HL-60 (cell line): ENCODE results near the gene NRXN3.

Source experiments
- DNase-seq, 2 experiments: peaks; one replicate each; pipeline ENCODE4 v3.0.0-alpha.2; 2010 to 2020; ENCODE audit warnings: low read depth in 1 of 2, low spot score in 1 of 2
- H3K27ac ChIP-seq: fragments of 250-450 bp; sonication (Bioruptor Pico); replicated peaks from 2 replicates; pipeline ENCODE4 v1.5.1; 2020; ENCODE audit warnings: mild to moderate bottlenecking, moderate library complexity
- H3K27me3 ChIP-seq: fragments of 250-450 bp; sonication (Bioruptor Pico); 2 replicates; pipeline ENCODE4 v1.5.1; 2021; ENCODE audit warnings: mild to moderate bottlenecking, moderate library complexity; ENCODE audit not compliant: insufficient read depth, poor library complexity, severe bottlenecking
- H3K4me3 ChIP-seq: replicated peaks from 2 replicates; pipeline ENCODE4 v1.5.1; 2011; ENCODE audit warnings: mild to moderate bottlenecking, control low read depth, low read length; ENCODE audit not compliant: insufficient read depth
- GABPA ChIP-seq: IDR thresholded peaks from 2 replicates; pipeline ENCODE4 v1.6.1; 2012; ENCODE audit warnings: low read depth
- POLR2AphosphoS5 ChIP-seq: IDR thresholded peaks from 2 replicates; pipeline ENCODE4 v1.6.1; 2012; ENCODE audit warnings: low read depth
- SPI1 ChIP-seq: IDR thresholded peaks from 2 replicates; pipeline ENCODE4 v1.6.1; 2012; ENCODE audit warnings: low read depth, mild to moderate bottlenecking, borderline replicate concordance
- TF ChIP-seq, protein P1 (sequence below): IDR thresholded peaks from 2 replicates; pipeline ENCODE4 v1.6.1; 2012; ENCODE audit warnings: low read depth; ENCODE audit not compliant: insufficient replicate concordance
- TF ChIP-seq, protein P2 (sequence below): IDR thresholded peaks from one replicate; pipeline ENCODE4 v1.5.1; 2011; ENCODE audit warnings: low read length, control low read depth, inconsistent platforms; ENCODE audit not compliant: insufficient read depth

The NRXN3 gene

GRCh38 chr14:79044894-79045624, 874.9 kb downstream of the NRXN3 start:
- no peak overlapping the region for H3K27ac ChIP-seq
- DNase-seq: no peak
- TF ChIP-seq, protein P1, sequence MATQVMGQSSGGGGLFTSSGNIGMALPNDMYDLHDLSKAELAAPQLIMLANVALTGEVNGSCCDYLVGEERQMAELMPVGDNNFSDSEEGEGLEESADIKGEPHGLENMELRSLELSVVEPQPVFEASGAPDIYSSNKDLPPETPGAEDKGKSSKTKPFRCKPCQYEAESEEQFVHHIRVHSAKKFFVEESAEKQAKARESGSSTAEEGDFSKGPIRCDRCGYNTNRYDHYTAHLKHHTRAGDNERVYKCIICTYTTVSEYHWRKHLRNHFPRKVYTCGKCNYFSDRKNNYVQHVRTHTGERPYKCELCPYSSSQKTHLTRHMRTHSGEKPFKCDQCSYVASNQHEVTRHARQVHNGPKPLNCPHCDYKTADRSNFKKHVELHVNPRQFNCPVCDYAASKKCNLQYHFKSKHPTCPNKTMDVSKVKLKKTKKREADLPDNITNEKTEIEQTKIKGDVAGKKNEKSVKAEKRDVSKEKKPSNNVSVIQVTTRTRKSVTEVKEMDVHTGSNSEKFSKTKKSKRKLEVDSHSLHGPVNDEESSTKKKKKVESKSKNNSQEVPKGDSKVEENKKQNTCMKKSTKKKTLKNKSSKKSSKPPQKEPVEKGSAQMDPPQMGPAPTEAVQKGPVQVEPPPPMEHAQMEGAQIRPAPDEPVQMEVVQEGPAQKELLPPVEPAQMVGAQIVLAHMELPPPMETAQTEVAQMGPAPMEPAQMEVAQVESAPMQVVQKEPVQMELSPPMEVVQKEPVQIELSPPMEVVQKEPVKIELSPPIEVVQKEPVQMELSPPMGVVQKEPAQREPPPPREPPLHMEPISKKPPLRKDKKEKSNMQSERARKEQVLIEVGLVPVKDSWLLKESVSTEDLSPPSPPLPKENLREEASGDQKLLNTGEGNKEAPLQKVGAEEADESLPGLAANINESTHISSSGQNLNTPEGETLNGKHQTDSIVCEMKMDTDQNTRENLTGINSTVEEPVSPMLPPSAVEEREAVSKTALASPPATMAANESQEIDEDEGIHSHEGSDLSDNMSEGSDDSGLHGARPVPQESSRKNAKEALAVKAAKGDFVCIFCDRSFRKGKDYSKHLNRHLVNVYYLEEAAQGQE: no peak
- no peak for TF ChIP-seq GABPA
- no peak for TF ChIP-seq SPI1
- no peak for TF ChIP-seq POLR2AphosphoS5
- TF ChIP-seq, protein P2, sequence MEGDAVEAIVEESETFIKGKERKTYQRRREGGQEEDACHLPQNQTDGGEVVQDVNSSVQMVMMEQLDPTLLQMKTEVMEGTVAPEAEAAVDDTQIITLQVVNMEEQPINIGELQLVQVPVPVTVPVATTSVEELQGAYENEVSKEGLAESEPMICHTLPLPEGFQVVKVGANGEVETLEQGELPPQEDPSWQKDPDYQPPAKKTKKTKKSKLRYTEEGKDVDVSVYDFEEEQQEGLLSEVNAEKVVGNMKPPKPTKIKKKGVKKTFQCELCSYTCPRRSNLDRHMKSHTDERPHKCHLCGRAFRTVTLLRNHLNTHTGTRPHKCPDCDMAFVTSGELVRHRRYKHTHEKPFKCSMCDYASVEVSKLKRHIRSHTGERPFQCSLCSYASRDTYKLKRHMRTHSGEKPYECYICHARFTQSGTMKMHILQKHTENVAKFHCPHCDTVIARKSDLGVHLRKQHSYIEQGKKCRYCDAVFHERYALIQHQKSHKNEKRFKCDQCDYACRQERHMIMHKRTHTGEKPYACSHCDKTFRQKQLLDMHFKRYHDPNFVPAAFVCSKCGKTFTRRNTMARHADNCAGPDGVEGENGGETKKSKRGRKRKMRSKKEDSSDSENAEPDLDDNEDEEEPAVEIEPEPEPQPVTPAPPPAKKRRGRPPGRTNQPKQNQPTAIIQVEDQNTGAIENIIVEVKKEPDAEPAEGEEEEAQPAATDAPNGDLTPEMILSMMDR: no peak

GRCh38 chr14:79050787-79051727, 880.9 kb downstream of the NRXN3 start:
- no peak for TF ChIP-seq SPI1
- TF ChIP-seq POLR2AphosphoS5: no peak
- TF ChIP-seq, protein P1: no peak
- TF ChIP-seq, protein P2: no peak
- TF ChIP-seq GABPA: no peak
- H3K4me3 ChIP-seq: no peak overlapping the region
- no peaks in the 10 kb centered on the region for H3K27me3 ChIP-seq
- no peak overlapping the region for H3K27ac ChIP-seq
- DNase-seq: no peak

More at GRCh38 chr14:79044894-79045624, 874.9 kb downstream of the NRXN3 start:
- Histone ChIP-seq H3K27me3 (no peaks in the 10 kb centered on the region), H3K4me3 (no peak overlapping the region)

DNA sequence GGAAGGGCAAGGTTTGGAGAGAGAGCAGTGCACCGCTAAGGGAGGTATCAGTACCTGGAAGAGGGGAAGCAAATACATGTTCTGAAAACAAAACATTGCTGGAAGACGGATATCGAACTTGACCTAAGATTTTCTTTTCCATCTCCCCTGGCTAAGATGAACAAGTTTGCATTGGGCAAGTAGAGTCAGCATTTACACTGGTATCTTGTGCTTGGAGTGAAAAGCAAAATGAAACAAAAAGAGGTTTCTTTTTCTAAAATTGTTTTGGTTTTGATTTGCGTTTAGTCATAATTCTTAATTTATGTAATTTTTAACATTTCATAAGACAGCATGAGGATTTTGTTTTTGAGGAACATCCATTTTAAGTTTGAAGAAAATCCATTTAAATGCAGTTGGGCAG, 881.6 kb downstream of the NRXN3 start:
- no peaks in the 10 kb centered on the region for H3K27me3 ChIP-seq
- TF ChIP-seq POLR2AphosphoS5 (no peak), SPI1 (no peak), GABPA (no peak)
- TF ChIP-seq, protein P1: no peak
- TF ChIP-seq, protein P2: no peak
- H3K4me3 ChIP-seq: no peak overlapping the region
- DNase-seq: no peak
- H3K27ac ChIP-seq: no peak overlapping the region
